H1 (cell line): Measurements from ENCODE around the gene GCAT. TPM values are rescaled to one million over a fixed set of nuclear protein-coding genes. Genes with fewer than 3 reads are reported as not detected.

Experiments used
- CTCF ChIA-PET: fragments of 300-600 bp; sonication (Branson Sonifier 250); formaldehyde crosslinking; loops from one replicate; lab custom pipeline; 2021; ENCODE audit not compliant: partially characterized antibody; lab: Charles Lee
- POLR2A ChIA-PET: fragments of 300-600 bp; sonication (Branson Sonifier 250); formaldehyde crosslinking; loops from one replicate; lab custom pipeline; 2021; ENCODE audit warnings: inconsistent platforms; ENCODE audit not compliant: partially characterized antibody; lab: Charles Lee
- DNase-seq, 2 experiments: peaks; one replicate each; pipeline versions ENCODE4 v3.0.0 to v3.0.0-alpha.2; 2010 to 2022; ENCODE audit warnings: low spot score in 2 of 2, low read depth in 1 of 2, mixed read lengths in 1 of 2
- FAIRE-seq: peaks from 2 replicates; lab custom pipeline; 2011; peaks lifted over from hg19 to GRCh38; lab: Jason Lieb, UNC
- H2AFZ ChIP-seq: 2 replicates; pipeline ENCODE4 v1.8.1; 2012; ENCODE audit warnings: low read length, inconsistent platforms
- H2AK5ac ChIP-seq: 2 replicates; pipeline ENCODE4 v1.6.1; 2013; ENCODE audit warnings: low read depth, low read length
- H2BK120ac ChIP-seq: replicated peaks from 2 replicates; pipeline ENCODE3; 2013; ENCODE audit warnings: low read depth, low read length, inconsistent platforms
- H2BK12ac ChIP-seq: 2 replicates; pipeline ENCODE4 v1.6.1; 2013; ENCODE audit warnings: low read depth, low read length
- H2BK15ac ChIP-seq: 2 replicates; pipeline ENCODE4 v1.6.1; 2013; ENCODE audit warnings: low read length
- H2BK20ac ChIP-seq: 2 replicates; pipeline ENCODE4 v1.6.1; 2013; ENCODE audit warnings: low read length
- H2BK5ac ChIP-seq: 2 replicates; pipeline ENCODE4 v1.6.1; 2013; ENCODE audit warnings: low read depth, low read length
- H3K14ac ChIP-seq: 2 replicates; pipeline ENCODE4 v1.6.1; 2013; ENCODE audit warnings: inconsistent platforms; ENCODE audit not compliant: insufficient read length
- H3K18ac ChIP-seq: 2 replicates; pipeline ENCODE4 v1.6.1; 2013; ENCODE audit warnings: low read length; ENCODE audit errors: extremely low read depth
- H3K23ac ChIP-seq: 2 replicates; pipeline ENCODE4 v1.6.1; 2013; ENCODE audit warnings: inconsistent platforms; ENCODE audit not compliant: insufficient read length
- H3K23me2 ChIP-seq: 2 replicates; pipeline ENCODE4 v1.6.1; 2013; ENCODE audit warnings: low read depth, low read length
- H3K27ac ChIP-seq: 2 replicates; pipeline ENCODE4 v1.6.1; 2011; ENCODE audit warnings: low read depth, low read length, inconsistent platforms
- H3K27me3 ChIP-seq, 4 experiments: replicated peaks in 1 of 4; 1 replicate in 1 of 4; 2 replicates in 3 of 4; pipeline versions ENCODE4 v1.6.1 to v1.8.1; 2011 to 2013; ENCODE audit warnings: low read length in 3 of 4, mild to moderate bottlenecking in 3 of 4, inconsistent platforms in 2 of 4, mixed read lengths in 2 of 4, moderate library complexity in 1 of 4; ENCODE audit not compliant: control insufficient read depth in 3 of 4, insufficient read depth in 3 of 4; ENCODE audit errors: extremely low read depth in 1 of 4
- H3K36me3 ChIP-seq, 4 experiments: 2 replicates each; pipeline versions ENCODE4 v1.6.1 to v1.8.1; 2011 to 2013; ENCODE audit warnings: mild to moderate bottlenecking in 4 of 4, low read length in 3 of 4, moderate library complexity in 2 of 4, control low read depth in 1 of 4, inconsistent platforms in 1 of 4; ENCODE audit not compliant: insufficient read depth in 4 of 4, control insufficient read depth in 2 of 4
- H3K4ac ChIP-seq: replicated peaks from 2 replicates; pipeline ENCODE3; 2013; ENCODE audit warnings: low read length, low read depth, mixed read lengths, inconsistent platforms; ENCODE audit not compliant: insufficient read length
- H3K4me1 ChIP-seq, 4 experiments: replicated peaks in 1 of 4; 1 replicate in 1 of 4; 2 replicates in 3 of 4; pipeline versions ENCODE4 v1.6.1 to v1.8.1; 2011 to 2013; ENCODE audit warnings: low read length in 3 of 4, inconsistent platforms in 2 of 4, mixed read lengths in 1 of 4; ENCODE audit not compliant: insufficient read depth in 4 of 4, control insufficient read depth in 3 of 4
- H3K4me2 ChIP-seq, 2 experiments: 2 replicates each; pipeline versions ENCODE4 v1.6.1 to v1.8.1; 2011 to 2013; ENCODE audit warnings: low read depth in 2 of 2, low read length in 2 of 2, control low read depth in 1 of 2, inconsistent platforms in 1 of 2, mild to moderate bottlenecking in 1 of 2; ENCODE audit not compliant: insufficient read depth in 1 of 2
- H3K4me3 ChIP-seq, 4 experiments: fragments of 200-600, 300-600 bp in 1 of 4; sonication (generic), shearing (Covaris generic), sonication (Bioruptor Twin) in 1 of 4; 2 replicates each; pipeline versions ENCODE4 v1.5.1 to v1.8.1; 2011 to 2016; ENCODE audit warnings: low read length in 4 of 4, low read depth in 3 of 4, control low read depth in 2 of 4, inconsistent platforms in 2 of 4, mild to moderate bottlenecking in 2 of 4, mixed read lengths in 1 of 4, moderate library complexity in 1 of 4; ENCODE audit not compliant: insufficient read depth in 2 of 4; ENCODE audit errors: extremely low read depth in 1 of 4
- H3K56ac ChIP-seq: replicated peaks from 2 replicates; pipeline ENCODE3; 2013; ENCODE audit warnings: low read depth, mild to moderate bottlenecking, mixed read lengths, low read length, inconsistent platforms; ENCODE audit not compliant: insufficient read length
- H3K79me1 ChIP-seq: 2 replicates; pipeline ENCODE4 v1.6.1; 2013; ENCODE audit warnings: low read depth, low read length, control low read depth
- H3K79me2 ChIP-seq, 2 experiments: 2 replicates each; pipeline versions ENCODE4 v1.6.1 to v1.8.1; 2012 to 2013; ENCODE audit warnings: low read length in 2 of 2, mild to moderate bottlenecking in 2 of 2, inconsistent platforms in 1 of 2; ENCODE audit not compliant: insufficient read depth in 2 of 2, control insufficient read depth in 1 of 2
- H3K9ac ChIP-seq, 4 experiments: replicated peaks in 1 of 4; 1 replicate in 1 of 4; 2 replicates in 3 of 4; pipeline versions ENCODE4 v1.6.1 to v1.8.1; 2011 to 2013; ENCODE audit warnings: low read depth in 3 of 4, low read length in 3 of 4, control low read depth in 2 of 4, mild to moderate bottlenecking in 2 of 4, moderate library complexity in 2 of 4, inconsistent platforms in 1 of 4; ENCODE audit errors: extremely low read depth in 1 of 4
- H3K9me3 ChIP-seq, 2 experiments: 2 replicates each; pipeline versions ENCODE4 v1.6.1 to v1.8.1; 2012 to 2013; ENCODE audit warnings: mild to moderate bottlenecking in 2 of 2, moderate library complexity in 2 of 2, control low read depth in 1 of 2, inconsistent platforms in 1 of 2, low read depth in 1 of 2, low read length in 1 of 2, mixed read lengths in 1 of 2; ENCODE audit not compliant: insufficient read depth in 2 of 2
- H4K20me1 ChIP-seq, 2 experiments: replicated peaks in 1 of 2; 2 replicates each; pipeline versions ENCODE3 to v1.8.1; 2011 to 2013; ENCODE audit warnings: inconsistent platforms in 2 of 2, low read length in 2 of 2, mild to moderate bottlenecking in 1 of 2; ENCODE audit not compliant: insufficient read depth in 2 of 2, control insufficient read depth in 1 of 2
- H4K5ac ChIP-seq: 2 replicates; pipeline ENCODE4 v1.6.1; 2013; ENCODE audit warnings: low read length, low read depth, mixed read lengths, inconsistent platforms; ENCODE audit not compliant: insufficient read length
- H4K8ac ChIP-seq: 2 replicates; pipeline ENCODE4 v1.8.0; 2013; ENCODE audit warnings: mild to moderate bottlenecking, moderate library complexity, low read length, inconsistent platforms; ENCODE audit not compliant: insufficient read depth; ENCODE audit errors: extremely low read depth
- H4K91ac ChIP-seq: replicated peaks from 2 replicates; pipeline ENCODE3; 2013; ENCODE audit warnings: low read length, mixed read lengths, inconsistent platforms; ENCODE audit not compliant: insufficient read length
- ASH2L ChIP-seq: fragments of 200-600, 300-600 bp; sonication (generic); IDR thresholded peaks from one replicate; pipeline ENCODE4 v1.7.1; 2017; ENCODE audit warnings: low read length
- FOSL1 ChIP-seq: IDR thresholded peaks from 2 replicates; pipeline ENCODE4 v1.6.1; 2011; ENCODE audit warnings: mild to moderate bottlenecking, low read depth, low read length, moderate library complexity; ENCODE audit not compliant: insufficient read depth
- HDAC2 ChIP-seq, 2 experiments: fragments of 300-600 bp in 1 of 2; sonication (generic) in 1 of 2; IDR thresholded peaks; 2 replicates each; pipeline ENCODE4 v1.6.1; 2011 to 2012; ENCODE audit warnings: low read depth in 2 of 2, low read length in 2 of 2, mild to moderate bottlenecking in 2 of 2, moderate library complexity in 2 of 2, borderline replicate concordance in 1 of 2, inconsistent platforms in 1 of 2
- KDM1A ChIP-seq: fragments of 200-600, 300-600 bp; sonication (generic); IDR thresholded peaks from 2 replicates; pipeline ENCODE4 v1.7.1; 2016; ENCODE audit warnings: mild to moderate bottlenecking, low read length, borderline replicate concordance
- NANOG ChIP-seq: IDR thresholded peaks from 2 replicates; pipeline ENCODE4 v1.6.1; 2011; ENCODE audit warnings: low read length, low read depth, mild to moderate bottlenecking, inconsistent platforms; ENCODE audit not compliant: insufficient read depth, poor library complexity, severe bottlenecking
- NRF1 ChIP-seq: IDR thresholded peaks from 2 replicates; pipeline ENCODE4 v1.6.1; 2011; ENCODE audit warnings: mild to moderate bottlenecking, low read depth, low read length, improper control_type of control experiment
- PHF8 ChIP-seq: fragments of 200-600 bp; sonication (generic); conservative IDR thresholded peaks from 2 replicates; pipeline ENCODE4 v1.7.1; 2012; ENCODE audit warnings: low read depth, mild to moderate bottlenecking, inconsistent platforms, low read length, moderate library complexity
- YY1 ChIP-seq: IDR thresholded peaks from 2 replicates; pipeline ENCODE4 v1.6.1; 2011; ENCODE audit warnings: low read depth, mild to moderate bottlenecking, low read length
- WGBS, 2 experiments: shearing (Covaris generic) in 1 of 2; methylation state at CpG; one replicate each; pipeline versions ENCODE4 v1.1.6 to v1.1.7; 2013 to 2015; ENCODE audit warnings: low lambda C conversion rate in 2 of 2, mixed read lengths in 2 of 2, inconsistent platforms in 1 of 2, low coverage in 1 of 2, missing lambda C conversion rate in 1 of 2; ENCODE audit not compliant: insufficient replicate concordance in 2 of 2, insufficient coverage in 1 of 2, insufficient read length in 1 of 2; ENCODE audit errors: extremely low coverage in 1 of 2, missing lambda C conversion rate in 1 of 2; 5-methylcytosine and 5-hydroxymethylcytosine counted together
- polyA plus RNA-seq, 7 experiments: library from polyadenylated mRNA; depleted of rRNA in 3 of 7; stranded (reverse) in 5 of 7; unstranded in 2 of 7; fragments of >200 nt in 5 of 7; fragments of 200-250 nt in 2 of 7; gene quantifications; 1 replicate in 5 of 7; 2 replicates in 1 of 7; 4 replicates in 1 of 7; pipeline versions ENCODE4 v1.2.1 to v1.2.3, GENCODE V29; 2011 to 2013; ENCODE audit warnings: missing spikeins in 2 of 7, mixed read lengths in 2 of 7
- total RNA-seq: library from RNA; stranded (reverse); fragmentation: NEBNext Ultra II Directional; extraction: Animal tissue kit (Norgen Biotek cat#: 25700); gene quantifications from 2 replicates; pipeline ENCODE4 v1.2.1, GENCODE V29; 2021

Gene GCAT
- total and polyA plus RNA-seq, 2 of the 8 experiments (the other 6 are each of a cell fraction or from before 2014, with no cell fraction given), result 24.3 to 47.5 TPM

- Histone ChIP-seq H3K23ac (no peak overlapping the region), H2BK5ac (peak overlapping the region; percentile 48; the same call in 1 of the 2 replicates), H2AFZ (no peak overlapping the region), H3K27me3 (peaks cover 3 to 38% (median 35%) of the 10 kb centered on the region in 4 experiments), H3K9me3 (no peaks in the 10 kb centered on the region), H3K27ac (no peak overlapping the region), H3K9ac (peak overlapping the region in 3 of 4 experiments; percentile 63 to 79 (median 65); a peak in 6 of 7 replicates), H4K8ac (peak overlapping the region; percentile 28; the same call in 1 of the 2 replicates), H3K4ac (peak overlapping the region; percentile 72), H2AK5ac (no peak overlapping the region), H2BK15ac (no peak overlapping the region), H4K5ac (no peak overlapping the region), H2BK20ac (no peak overlapping the region), H3K56ac (no peak overlapping the region), H3K14ac (no peak overlapping the region), H3K79me1 (peaks cover 3% of the 10 kb centered on the region), H3K79me2 (peaks cover 4 to 7% of the 10 kb centered on the region in 2 experiments; a peak in 2 of 4 replicates), H3K4me1 (peaks cover 0 to 20% (median 16%) of the 10 kb centered on the region in 4 experiments; a peak in 5 of 7 replicates), H3K4me3 (peak overlapping the region; percentile 79 to 91 (median 86)), H2BK12ac (no peak overlapping the region), H2BK120ac (no peak overlapping the region), H3K23me2 (peaks cover 35% of the 10 kb centered on the region), H3K36me3 (peaks cover 0 to 2% (median 0%) of the 10 kb centered on the region in 4 experiments; a peak in 4 of 8 replicates), H4K20me1 (peaks cover 4 to 6% of the 10 kb centered on the region in 2 experiments), H4K91ac (no peak overlapping the region), H3K4me2 (peak overlapping the region; percentile 91 to 94), H3K18ac (no peak overlapping the region; the same call in 1 of the 2 replicates)
- POLR2A ChIA-PET, result interaction anchor here (1.2 to 8.8 kb wide), 8 partner anchors 9 to 150 kb away, joined by 3 to 142 read pairs (median 9); partner anchors contain the start of genes ANKRD54, GALR3 and PDXP
- DNase-seq (no peak), FAIRE-seq (no peak)
- WGBS, 2 experiments, result 8% methylated on average over 8 of the region's 8 CpGs; no CpG with 5 or more reads in 1 of the 2 experiments
- CTCF ChIA-PET, result interaction anchor here (0.6 to 4.4 kb wide), 4 partner anchors 10 to 106 kb away, joined by 3 to 42 read pairs (median 8); no protein-coding TSS in a partner anchor
- TF ChIP-seq YY1 (no peak), NANOG (no peak), PHF8 (no peak), FOSL1 (no peak), ASH2L (peak; percentile 13), KDM1A (no peak), NRF1 (no peak), HDAC2 (IDR thresholded peaks at IDR 0.05; ENCODE audit: borderline replicate concordance in 1 of 2, low read depth in 2 of 2, low read length in 2 of 2) (no peak)
These were observed 542 bp downstream of the GCAT start for GRCh38 chr22:37808294-37808657.
